H9 (cell line): ENCODE results near the gene TMEM254. TPM values are rescaled to one million over a fixed set of nuclear protein-coding genes. Genes with fewer than 3 reads are reported as not detected.

Experiments
- DNase-seq: peaks from one replicate; pipeline ENCODE4 v3.0.0-alpha.2; 2017
- H2AFZ ChIP-seq: one replicate; pipeline ENCODE4 v1.6.1; 2013; ENCODE audit warnings: mild to moderate bottlenecking, low read length, control low read depth, moderate library complexity
- H2AK5ac ChIP-seq: 2 replicates; pipeline ENCODE4 v1.6.1; 2013; ENCODE audit warnings: low read length, control low read depth, mixed read lengths; ENCODE audit not compliant: insufficient read length
- H2BK120ac ChIP-seq: one replicate; pipeline ENCODE4 v1.6.1; 2013; ENCODE audit warnings: low read depth, mild to moderate bottlenecking, low read length, control low read depth, inconsistent platforms; ENCODE audit not compliant: poor library complexity, severe bottlenecking
- H2BK12ac ChIP-seq: 2 replicates; pipeline ENCODE4 v1.6.1; 2013; ENCODE audit warnings: low read length, control low read depth, mixed read lengths, low read depth; ENCODE audit not compliant: insufficient read length
- H2BK15ac ChIP-seq: 2 replicates; pipeline ENCODE4 v1.6.1; 2013; ENCODE audit warnings: low read depth, low read length, control low read depth
- H2BK20ac ChIP-seq: one replicate; pipeline ENCODE4 v1.6.1; 2013; ENCODE audit warnings: low read depth, mild to moderate bottlenecking, low read length, control low read depth, inconsistent platforms; ENCODE audit not compliant: poor library complexity, severe bottlenecking
- H2BK5ac ChIP-seq: 2 replicates; pipeline ENCODE4 v1.6.1; 2013; ENCODE audit warnings: low read length, control low read depth, mixed read lengths; ENCODE audit not compliant: insufficient read length
- H3K14ac ChIP-seq: 2 replicates; pipeline ENCODE4 v1.6.1; 2013; ENCODE audit warnings: low read length, control low read depth; ENCODE audit not compliant: insufficient read depth
- H3K18ac ChIP-seq: 2 replicates; pipeline ENCODE4 v1.6.1; 2013; ENCODE audit warnings: low read depth, mild to moderate bottlenecking, mixed read lengths, low read length, control low read depth; ENCODE audit not compliant: insufficient read length
- H3K23ac ChIP-seq: 2 replicates; pipeline ENCODE4 v1.6.1; 2013; ENCODE audit warnings: low read length, control low read depth, mixed read lengths, low read depth; ENCODE audit not compliant: insufficient read length
- H3K23me2 ChIP-seq: 2 replicates; pipeline ENCODE4 v1.6.1; 2013; ENCODE audit warnings: low read depth, mild to moderate bottlenecking, mixed read lengths, low read length, control low read depth; ENCODE audit not compliant: insufficient read length, poor library complexity, severe bottlenecking
- H3K27ac ChIP-seq: 2 replicates; pipeline ENCODE4 v1.5.1; 2013; ENCODE audit warnings: low read length, control low read depth, mixed read lengths, low read depth; ENCODE audit not compliant: insufficient read length
- H3K27me3 ChIP-seq: 2 replicates; pipeline ENCODE4 v1.6.1; 2013; ENCODE audit warnings: low read length, control low read depth, inconsistent platforms; ENCODE audit not compliant: insufficient read depth
- H3K4ac ChIP-seq: 2 replicates; pipeline ENCODE4 v1.6.1; 2013; ENCODE audit warnings: low read depth, mild to moderate bottlenecking, control low read depth, inconsistent platforms, low read length, moderate library complexity
- H3K4me1 ChIP-seq: 2 replicates; pipeline ENCODE4 v1.6.1; 2013; ENCODE audit warnings: low read length, control low read depth, inconsistent platforms; ENCODE audit not compliant: insufficient read depth
- H3K4me2 ChIP-seq: 2 replicates; pipeline ENCODE4 v1.6.1; 2013; ENCODE audit warnings: low read length, control low read depth, mixed read lengths; ENCODE audit not compliant: insufficient read length, insufficient read depth
- H3K56ac ChIP-seq: 2 replicates; pipeline ENCODE4 v1.6.1; 2013; ENCODE audit warnings: low read depth, mild to moderate bottlenecking, mixed read lengths, low read length, control low read depth; ENCODE audit not compliant: insufficient read length
- H3K79me1 ChIP-seq: 2 replicates; pipeline ENCODE4 v1.6.1; 2013; ENCODE audit warnings: low read depth, mild to moderate bottlenecking, moderate library complexity, low read length, control low read depth, inconsistent platforms; ENCODE audit not compliant: insufficient read depth, poor library complexity, severe bottlenecking
- H3K79me2 ChIP-seq: 2 replicates; pipeline ENCODE4 v1.6.1; 2013; ENCODE audit warnings: low read length, control low read depth, inconsistent platforms; ENCODE audit not compliant: insufficient read depth
- H3K9ac ChIP-seq: 2 replicates; pipeline ENCODE4 v1.6.1; 2013; ENCODE audit warnings: low read length, control low read depth, mixed read lengths; ENCODE audit not compliant: insufficient read length; ENCODE audit errors: extremely low read depth
- H3K9me3 ChIP-seq: one replicate; pipeline ENCODE4 v1.6.1; 2013; ENCODE audit warnings: low read depth, low read length, inconsistent platforms; ENCODE audit not compliant: control insufficient read depth
- H3T11ph ChIP-seq: one replicate; pipeline ENCODE4 v1.6.1; 2013; ENCODE audit warnings: mild to moderate bottlenecking, low read length, control low read depth, inconsistent platforms
- H4K20me1 ChIP-seq: one replicate; pipeline ENCODE4 v1.6.1; 2013; ENCODE audit not compliant: control insufficient read depth, insufficient read length, insufficient read depth
- H4K5ac ChIP-seq: 2 replicates; pipeline ENCODE4 v1.6.1; 2013; ENCODE audit warnings: low read depth, mild to moderate bottlenecking, mixed read lengths, low read length, control low read depth; ENCODE audit not compliant: insufficient read length
- H4K8ac ChIP-seq: replicated peaks from 2 replicates; pipeline ENCODE4 v1.6.1; 2013; ENCODE audit warnings: low read length, control low read depth, mixed read lengths, low read depth; ENCODE audit not compliant: insufficient read length
- H4K91ac ChIP-seq: 2 replicates; pipeline ENCODE4 v1.6.1; 2013; ENCODE audit warnings: low read depth, mild to moderate bottlenecking, moderate library complexity, mixed read lengths, low read length, control low read depth; ENCODE audit not compliant: insufficient read length
- H3K27ac Mint-ChIP-seq, 3 experiments: 2 replicates in 2 of 3; 3 replicates in 1 of 3; pipeline ENCODE4 v1.8.0; 2020 to 2021; ENCODE audit warnings: mixed read lengths in 3 of 3, mild to moderate bottlenecking in 1 of 3, moderate library complexity in 1 of 3
- H3K27me3 Mint-ChIP-seq: 2 replicates; pipeline ENCODE4 v1.8.0; 2021; ENCODE audit warnings: low read depth, mild to moderate bottlenecking, moderate library complexity, mixed read lengths
- H3K36me3 Mint-ChIP-seq, 3 experiments: 2 replicates in 2 of 3; 3 replicates in 1 of 3; pipeline ENCODE4 v1.8.0; 2020 to 2021; ENCODE audit warnings: low read depth in 3 of 3, mixed read lengths in 3 of 3; ENCODE audit not compliant: insufficient read depth in 1 of 3
- H3K4me1 Mint-ChIP-seq, 2 experiments: 2 replicates each; pipeline ENCODE4 v1.8.0; 2020; ENCODE audit warnings: mixed read lengths in 2 of 2
- H3K4me3 Mint-ChIP-seq, 2 experiments: 2 replicates in 1 of 2; 3 replicates in 1 of 2; pipeline ENCODE4 v1.8.0; 2020 to 2021; ENCODE audit warnings: mild to moderate bottlenecking in 2 of 2, mixed read lengths in 2 of 2, moderate library complexity in 1 of 2
- H3K9me3 Mint-ChIP-seq, 2 experiments: 2 replicates in 1 of 2; 3 replicates in 1 of 2; pipeline ENCODE4 v1.8.0; 2020; ENCODE audit warnings: mild to moderate bottlenecking in 2 of 2, mixed read lengths in 2 of 2, moderate library complexity in 1 of 2
- WGBS: extraction: QIAGEN DNeasy Blood & Tissue Kit; methylation state at CpG from one replicate; pipeline ENCODE4 v1.1.7; 2013; ENCODE audit warnings: missing lambda C conversion rate, low lambda C conversion rate, mixed read lengths; ENCODE audit not compliant: insufficient read length; ENCODE audit errors: extremely low coverage; 5-methylcytosine and 5-hydroxymethylcytosine counted together
- total RNA-seq: library from RNA; stranded (reverse); gene quantifications from 2 replicates; pipeline ENCODE4 v1.2.1, GENCODE V29; 2021
- TF ChIP-seq, protein P1 (sequence below): fragments of 200-600 bp; sonication (generic); conservative IDR thresholded peaks from 3 replicates; pipeline ENCODE4 v1.8.0; 2021; ENCODE audit warnings: antibody characterized with exemption, mild to moderate bottlenecking

TMEM254 gene
- total RNA-seq, 1 experiment from 2014 or later: 20.3 TPM

DNA sequence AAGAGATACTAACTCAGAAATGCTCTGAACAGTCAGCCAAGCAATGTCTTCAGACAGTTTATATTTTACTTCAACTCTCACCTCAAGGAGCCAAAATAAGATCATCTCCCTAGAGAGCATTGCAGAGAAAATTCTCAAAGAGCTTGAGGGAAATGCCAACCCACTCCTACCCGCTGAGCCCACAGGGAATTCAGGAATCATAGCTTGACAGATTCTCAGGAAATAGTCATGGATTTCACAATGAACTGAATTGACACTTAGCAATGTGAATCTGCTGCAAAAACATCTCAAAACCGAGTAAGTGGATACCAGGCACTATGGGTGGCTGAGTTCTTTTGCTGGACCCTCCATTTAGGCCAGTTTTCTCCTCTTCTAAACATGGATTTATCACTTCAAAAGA lies 44.3 kb downstream of the TMEM254 start:
- Mint-ChIP-seq H3K4me3 (no peak overlapping the region), H3K27me3 (peaks cover 11% of the 10 kb centered on the region), H3K4me1 (0 out of 4 replicates have a peak, but pooled peaks cover 0 to 3% of the 10 kb centered on the region in 2 experiments), H3K27ac (no peak overlapping the region), H3K36me3 (no peaks in the 10 kb centered on the region), H3K9me3 (peaks cover 0 to 5% of the 10 kb centered on the region in 2 experiments; a peak in 1 of 5 replicates)
- DNase-seq: no peak
- Histone ChIP-seq H3K56ac (no peak overlapping the region), H3K9me3 (no peaks in the 10 kb centered on the region), H3K18ac (no peak overlapping the region), H3K23me2 (no peaks in the 10 kb centered on the region), H3T11ph (no peak overlapping the region), H2BK20ac (no peak overlapping the region), H3K79me1 (no peaks in the 10 kb centered on the region), H4K8ac (no peak overlapping the region), H3K9ac (no peak overlapping the region), H2AFZ (no peak overlapping the region), H3K79me2 (no peaks in the 10 kb centered on the region), H3K27me3 (no peaks in the 10 kb centered on the region), H3K14ac (no peak overlapping the region), H3K27ac (no peak overlapping the region), H2BK12ac (no peak overlapping the region), H2AK5ac (no peak overlapping the region), H3K4me1 (no peaks in the 10 kb centered on the region), H2BK15ac (no peak overlapping the region), H3K4me2 (no peak overlapping the region), H3K4ac (no peak overlapping the region), H2BK120ac (no peak overlapping the region), H4K91ac (no peak overlapping the region), H4K5ac (no peak overlapping the region), H3K23ac (no peak overlapping the region), H4K20me1 (no peaks in the 10 kb centered on the region), H2BK5ac (no peak overlapping the region)
- TF ChIP-seq, protein P1, sequence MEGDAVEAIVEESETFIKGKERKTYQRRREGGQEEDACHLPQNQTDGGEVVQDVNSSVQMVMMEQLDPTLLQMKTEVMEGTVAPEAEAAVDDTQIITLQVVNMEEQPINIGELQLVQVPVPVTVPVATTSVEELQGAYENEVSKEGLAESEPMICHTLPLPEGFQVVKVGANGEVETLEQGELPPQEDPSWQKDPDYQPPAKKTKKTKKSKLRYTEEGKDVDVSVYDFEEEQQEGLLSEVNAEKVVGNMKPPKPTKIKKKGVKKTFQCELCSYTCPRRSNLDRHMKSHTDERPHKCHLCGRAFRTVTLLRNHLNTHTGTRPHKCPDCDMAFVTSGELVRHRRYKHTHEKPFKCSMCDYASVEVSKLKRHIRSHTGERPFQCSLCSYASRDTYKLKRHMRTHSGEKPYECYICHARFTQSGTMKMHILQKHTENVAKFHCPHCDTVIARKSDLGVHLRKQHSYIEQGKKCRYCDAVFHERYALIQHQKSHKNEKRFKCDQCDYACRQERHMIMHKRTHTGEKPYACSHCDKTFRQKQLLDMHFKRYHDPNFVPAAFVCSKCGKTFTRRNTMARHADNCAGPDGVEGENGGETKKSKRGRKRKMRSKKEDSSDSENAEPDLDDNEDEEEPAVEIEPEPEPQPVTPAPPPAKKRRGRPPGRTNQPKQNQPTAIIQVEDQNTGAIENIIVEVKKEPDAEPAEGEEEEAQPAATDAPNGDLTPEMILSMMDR: no peak
- WGBS: no CpG with 5 or more reads among the region's 2 CpGs
